Upper lobe of left lung (tissue), 4 donors: ENCODE data around the gene PNO1.

ENCODE experiments used
- CTCF ChIP-seq, 6 experiments: fragments of 450-650 bp in 4 of 6; fragments of 200-600 bp in 2 of 6; sonication (generic) in 2 of 6; IDR thresholded peaks; one replicate each; pipeline ENCODE4 v1.5.1; 2016 to 2019; ENCODE audit warnings: antibody characterized with exemption in 6 of 6
- POLR2A ChIP-seq, 4 donors: fragments of 450-650 bp; IDR thresholded peaks; one replicate each; pipeline ENCODE4 v1.5.1; 2016 to 2017; ENCODE audit warnings: antibody characterized with exemption in 4 of 4, mild to moderate bottlenecking in 2 of 4
- POLR2AphosphoS5 ChIP-seq, 2 donors: sonication (generic); formaldehyde crosslinking; IDR thresholded peaks; one replicate each; pipeline ENCODE4 v1.5.1; 2017; ENCODE audit warnings: antibody characterized with exemption in 2 of 2

GRCh38 chr2:68185541-68186164 lies 28.0 kb downstream of the PNO1 start:
- TF ChIP-seq CTCF (IDR thresholded peaks at IDR 0.05) (peak in 4 of 6 experiments; percentile 32 to 56 (median 38)), POLR2AphosphoS5 (IDR thresholded peaks at IDR 0.05) (no peak), POLR2A (IDR thresholded peaks at IDR 0.05) (no peak)
